HG03575 (cell line): ENCODE measurements around the gene TJP2.
"Not testable (repeated sequence)": the region's sequence is repeated elsewhere in the genome, so short reads cannot be mapped to it uniquely, and the experiment has no call there.

ENCODE experiments used
- ATAC-seq: cut with Tn5 transposase; IDR thresholded peaks from one replicate; pipeline ENCODE4 v1.9.1; 2021; ENCODE audit not compliant: unreplicated experiment, insufficient number of reproducible peaks, low FRiP score; ENCODE audit errors: extremely low read depth

TJP2 gene

GRCh38 chr9:69155341-69156030 lies 18.6 kb upstream of the TJP2 start:
- no peak for ATAC-seq

GRCh38 chr9:69157751-69158466 lies 16.2 kb upstream of the TJP2 start:
- no peak for ATAC-seq

DNA sequence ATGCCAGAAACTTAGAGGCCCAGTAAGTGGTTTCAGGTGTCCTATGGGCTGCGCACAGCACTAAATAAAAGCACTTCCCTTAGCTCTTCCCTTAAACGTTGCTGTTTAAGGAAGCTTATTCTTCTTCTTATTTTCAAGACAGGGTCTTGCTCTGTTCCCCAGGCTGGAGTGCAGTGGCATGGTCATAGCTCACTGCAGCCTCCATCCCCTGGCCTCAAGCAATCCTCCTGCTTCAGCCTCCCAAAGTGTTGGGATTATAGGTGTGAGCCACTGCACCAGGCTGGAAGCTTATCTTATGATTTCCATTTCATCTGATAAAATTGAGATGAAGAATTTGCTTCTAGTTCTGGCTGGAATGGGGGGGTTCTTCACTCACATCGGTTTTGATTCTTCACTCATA lies 15.6 kb upstream of the TJP2 start:
- no peak for ATAC-seq

DNA sequence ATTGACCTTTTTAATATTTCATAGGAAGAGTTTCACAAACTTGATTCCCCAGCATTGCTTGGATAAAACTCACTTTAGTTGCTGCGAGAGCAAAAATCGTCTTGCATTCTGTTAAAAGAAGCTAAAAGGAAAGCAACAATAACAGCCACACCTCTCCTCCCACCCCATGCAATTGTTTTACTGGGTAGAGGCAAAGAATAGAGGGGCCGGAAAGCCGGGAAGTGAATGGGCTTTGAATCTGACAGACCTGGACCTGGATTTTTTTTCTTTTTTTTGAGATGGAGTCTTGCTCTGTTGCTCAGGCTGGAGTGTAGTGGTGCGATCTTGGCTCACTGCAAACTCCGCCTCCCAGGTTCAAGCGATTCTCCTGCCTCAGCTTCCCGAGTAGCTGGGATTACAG lies 9.5 kb upstream of the TJP2 start:
- not testable (repeated sequence) for ATAC-seq

- ATAC-seq = no peak
Measured at GRCh38 chr9:69165581-69165980, 8.5 kb upstream of the TJP2 start.

DNA sequence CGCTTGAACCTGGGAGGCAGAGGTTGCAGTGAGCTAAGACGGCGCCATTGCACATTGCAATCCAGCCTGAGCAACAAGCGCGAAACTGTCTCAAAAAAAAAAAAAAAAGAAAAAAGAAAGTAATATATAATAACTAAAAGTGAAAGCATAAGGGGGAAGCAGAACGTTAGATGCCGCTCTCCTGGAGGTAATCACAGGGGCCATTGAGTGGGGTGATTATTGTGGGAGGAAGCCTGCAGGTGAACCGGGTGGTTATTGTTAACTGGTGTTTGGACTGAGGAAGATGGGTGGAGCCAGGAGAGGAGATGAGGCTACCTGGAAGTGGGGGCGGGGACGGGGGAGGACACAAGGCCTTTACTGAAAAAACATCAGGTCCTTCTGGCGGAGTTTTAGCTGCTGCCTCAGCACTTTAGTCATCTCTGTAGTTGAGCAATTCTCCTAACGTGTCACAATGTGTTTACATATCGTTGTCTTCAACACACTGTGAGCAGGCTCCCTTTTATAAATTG lies 5.3 kb upstream of the TJP2 start:
- ATAC-seq = peak; percentile 35

GRCh38 chr9:69170231-69170630 lies 3.8 kb upstream of the TJP2 start:
- no peak for ATAC-seq

- no peak for ATAC-seq
Measured at GRCh38 chr9:69171049-69171448, 3.0 kb upstream of the TJP2 start.

- ATAC-seq = no peak
Measured at GRCh38 chr9:69171517-69171916, 2.6 kb upstream of the TJP2 start.

DNA sequence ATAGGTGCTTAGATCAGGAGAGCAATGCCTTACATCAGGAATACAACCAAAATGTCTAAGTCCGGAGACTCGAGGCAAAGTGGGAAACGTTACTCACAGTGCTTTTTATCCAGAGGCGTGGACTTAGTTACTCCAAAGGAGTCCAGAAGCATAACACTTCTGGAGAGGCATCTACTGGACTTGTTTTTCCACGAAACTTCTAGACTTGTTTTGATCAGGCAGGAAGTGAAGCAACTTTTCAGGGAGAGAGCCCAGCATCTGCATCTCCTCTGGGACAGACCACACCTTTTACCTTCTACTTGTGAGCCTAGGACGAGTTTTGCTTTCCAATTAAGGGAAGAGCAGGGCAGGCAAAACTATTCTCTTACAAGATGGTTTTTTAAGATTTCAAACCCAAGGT lies 1.2 kb upstream of the TJP2 start:
- ATAC-seq = no peak

DNA sequence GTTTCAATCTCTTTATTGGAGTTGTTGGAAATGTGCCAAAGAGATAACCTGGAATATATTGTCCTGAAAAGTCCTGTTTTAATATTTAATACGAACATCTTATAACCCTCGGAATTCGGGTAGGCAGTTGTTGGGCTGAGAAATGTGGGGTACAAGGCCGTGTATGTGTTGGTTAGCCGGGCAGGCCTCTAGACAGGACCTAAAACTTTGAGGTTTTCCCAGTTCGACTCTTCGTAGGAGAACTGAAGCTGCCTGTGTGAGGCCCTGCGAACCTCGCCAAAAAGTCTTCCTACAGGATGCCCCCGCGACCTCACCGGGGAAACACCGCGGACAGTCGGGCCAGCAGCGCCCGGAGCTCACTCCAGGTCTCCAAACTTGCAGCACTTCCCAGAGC lies 583 bp upstream of the TJP2 start:
- no peak for ATAC-seq

DNA sequence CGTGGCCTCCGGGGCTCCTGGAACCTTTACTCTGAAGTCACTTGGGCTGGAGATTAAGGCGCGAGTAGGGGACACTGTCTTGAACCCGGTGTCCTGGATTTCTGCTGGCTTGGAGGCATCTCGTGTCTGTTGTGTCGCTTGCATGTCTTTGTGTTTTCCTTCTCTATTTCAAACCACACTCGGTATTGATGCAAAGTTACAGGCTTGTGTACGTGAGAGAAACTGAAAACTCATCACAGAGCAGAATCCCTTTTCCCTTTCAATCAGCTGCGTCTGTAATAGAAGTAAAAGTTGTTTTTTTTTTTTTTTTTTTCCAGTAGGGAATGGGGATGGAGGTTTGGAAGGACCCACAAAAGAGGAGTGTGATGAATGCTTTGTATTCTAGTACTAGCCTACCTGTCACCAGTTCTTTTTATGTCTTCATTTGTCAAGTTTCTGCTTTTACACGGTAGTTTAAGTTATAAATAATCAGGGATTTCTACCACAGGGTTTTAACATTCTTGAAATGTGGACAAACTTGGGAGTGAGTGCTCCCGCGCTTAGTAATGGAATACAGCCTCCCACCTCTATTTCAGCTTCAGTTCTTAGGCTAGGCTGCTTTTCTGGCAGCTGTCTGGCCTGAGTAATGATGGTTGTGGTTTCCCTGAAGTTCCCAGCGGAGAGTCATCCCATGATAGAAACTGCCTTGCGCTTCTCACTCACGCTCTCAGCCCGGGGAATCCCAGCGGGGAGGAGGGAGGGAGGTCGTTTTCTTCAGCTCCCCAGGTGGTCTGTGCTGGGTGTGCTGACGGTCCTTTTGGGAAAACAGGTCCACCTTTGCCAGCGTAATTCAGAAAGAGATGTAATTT lies 763 bp downstream of the TJP2 start:
- ATAC-seq = peak; percentile 38

DNA sequence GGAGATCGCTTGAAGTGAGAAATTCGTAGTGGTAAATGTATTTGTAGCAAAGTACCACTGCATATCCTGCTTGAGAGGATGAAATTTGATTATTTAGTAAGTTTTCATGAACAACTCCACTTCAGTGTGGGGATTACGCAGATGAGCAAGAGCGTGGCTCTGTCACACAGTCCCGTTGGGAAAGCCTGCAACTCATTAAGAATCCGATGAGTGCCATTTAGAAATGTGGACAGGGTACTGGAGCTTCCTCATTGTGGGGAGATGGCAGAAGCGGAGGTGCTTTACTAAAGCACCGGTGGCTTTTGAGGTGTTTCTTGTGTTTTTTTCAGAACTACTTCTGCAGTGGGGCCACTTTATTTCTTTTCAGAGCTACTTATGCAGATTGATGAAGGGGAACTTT lies 1.4 kb downstream of the TJP2 start:
- ATAC-seq = no peak

DNA sequence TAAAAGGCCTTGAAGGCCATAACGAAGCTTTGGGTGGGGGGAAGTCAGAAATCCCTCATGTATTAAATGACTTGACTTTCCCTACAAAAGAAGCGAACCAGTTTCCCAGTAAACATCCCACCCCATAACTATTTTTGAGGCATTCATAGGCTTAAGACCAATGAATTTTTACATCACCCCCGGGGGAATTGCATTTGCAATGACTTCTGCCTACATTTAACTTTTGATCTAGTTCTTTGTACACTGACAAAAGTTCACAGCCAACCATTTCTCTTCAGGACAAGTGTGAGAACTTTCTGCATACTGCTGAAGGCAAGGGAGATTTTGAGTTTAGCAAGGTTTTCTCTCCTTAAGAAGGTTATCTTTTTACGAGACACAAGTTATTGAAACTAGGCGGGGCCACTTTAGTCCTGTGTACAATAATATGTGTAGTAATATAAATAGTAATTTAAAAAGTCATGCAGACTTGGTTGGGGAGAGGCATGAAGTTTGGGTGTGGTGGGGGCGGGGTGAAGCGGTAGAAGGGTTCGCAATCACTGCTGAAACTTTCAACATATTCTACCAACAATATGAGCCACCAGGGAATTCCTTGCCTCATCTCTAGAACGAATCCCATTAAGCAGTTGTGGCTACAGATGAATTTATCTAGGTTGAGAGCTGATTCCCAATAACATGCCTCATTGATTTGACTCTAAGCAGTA lies 2.5 kb downstream of the TJP2 start:
- ATAC-seq = no peak

- ATAC-seq = no peak
Measured at GRCh38 chr9:69178583-69179011, 4.5 kb downstream of the TJP2 start.

DNA sequence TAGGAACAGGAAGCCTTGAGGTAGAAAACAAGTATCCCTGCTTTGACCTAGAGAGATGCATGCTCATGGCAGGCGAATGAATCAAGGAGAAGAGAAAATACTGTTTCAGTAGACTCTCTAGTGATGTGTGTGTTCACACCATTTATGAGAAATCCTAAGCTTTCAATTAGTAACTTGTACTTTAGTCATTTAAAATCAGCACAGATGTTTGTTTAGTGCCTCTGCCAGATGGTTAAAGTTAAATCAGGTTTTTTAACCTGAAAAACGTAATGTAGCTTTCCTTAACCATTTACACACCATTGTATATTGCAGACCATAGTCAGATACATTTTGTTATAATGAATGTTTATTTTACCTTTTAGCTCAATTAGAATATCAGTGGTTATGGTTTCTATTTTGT lies 5.0 kb downstream of the TJP2 start:
- no peak for ATAC-seq

GRCh38 chr9:69180200-69180599 lies 6.1 kb downstream of the TJP2 start:
- no peak for ATAC-seq

- no peak for ATAC-seq
Measured at GRCh38 chr9:69180670-69181069, 6.6 kb downstream of the TJP2 start.

DNA sequence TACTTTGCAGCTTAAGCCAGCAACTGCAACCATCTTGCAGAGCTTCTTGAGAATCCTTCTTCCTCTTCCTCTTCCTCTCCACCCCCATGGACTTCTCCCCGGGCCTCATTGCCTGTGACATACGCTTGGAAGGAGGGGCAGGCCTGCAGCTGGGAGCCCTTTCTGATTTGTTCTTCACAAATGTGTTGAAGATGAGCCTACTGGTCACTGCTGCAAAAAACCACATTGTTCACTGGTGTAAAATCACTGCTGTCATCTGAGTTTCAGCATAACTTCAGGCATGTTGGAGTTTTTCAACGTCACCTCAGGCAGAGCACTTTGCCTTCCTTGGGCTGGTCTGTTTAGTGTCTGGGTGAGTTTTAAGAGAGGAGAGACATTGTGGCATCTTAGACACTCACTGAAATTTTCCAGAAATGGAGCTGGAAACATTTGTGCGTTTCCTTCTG lies 7.9 kb downstream of the TJP2 start:
- ATAC-seq = no peak
